Stimulated activated CD4-positive, alpha-beta T cell treated with anti-CD3 and anti-CD28 coated beads, TNF-alpha, amount 100 ng/mL, for 24 hours (primary cell): Measurements from ENCODE around the gene KIFAP3.

ENCODE experiments used
- DNase-seq, 3 experiments: peaks; one replicate each; pipeline ENCODE4 v3.0.0-alpha.2; 2020; ENCODE audit warnings: low read depth in 3 of 3

Gene KIFAP3

DNA sequence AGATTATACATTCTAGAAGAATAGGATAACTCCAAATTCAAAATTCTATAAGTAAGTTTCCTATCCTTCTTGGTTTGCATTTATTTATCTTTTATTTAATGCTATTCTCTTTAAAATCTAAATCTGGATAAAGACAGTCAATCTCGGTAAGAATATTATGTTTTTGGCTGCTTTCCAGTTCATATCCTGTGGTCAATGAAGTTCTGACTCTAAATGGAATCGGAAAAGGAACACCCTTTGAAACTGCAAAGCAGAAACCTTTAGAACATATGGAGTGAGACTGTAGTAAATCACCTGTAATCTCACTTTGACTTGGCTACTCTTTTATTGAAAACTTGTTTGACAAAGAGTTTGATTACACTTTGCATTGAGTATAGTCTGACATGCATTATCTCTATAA, 85.2 kb downstream of the KIFAP3 start:
- DNase-seq, result no peak

DNA sequence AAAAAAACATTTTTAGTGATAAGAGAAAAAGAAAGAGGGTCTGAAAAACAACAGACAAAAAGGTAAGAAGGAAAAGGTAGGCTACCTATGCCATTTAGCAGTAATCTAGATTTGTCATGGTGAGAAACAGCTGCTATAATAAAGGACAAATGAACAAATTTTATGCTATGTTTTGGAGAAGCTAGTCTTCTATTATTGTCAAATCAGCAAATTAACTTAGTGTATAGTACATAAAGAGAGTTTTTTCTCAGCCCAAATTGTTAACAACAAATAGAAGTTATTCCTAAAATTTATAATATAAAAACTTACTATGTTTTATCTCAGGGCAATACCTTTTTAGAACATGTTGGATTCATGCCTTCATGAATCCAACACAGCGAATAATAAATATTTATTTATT, 88.7 kb downstream of the KIFAP3 start:
- DNase-seq, result no peak

DNA sequence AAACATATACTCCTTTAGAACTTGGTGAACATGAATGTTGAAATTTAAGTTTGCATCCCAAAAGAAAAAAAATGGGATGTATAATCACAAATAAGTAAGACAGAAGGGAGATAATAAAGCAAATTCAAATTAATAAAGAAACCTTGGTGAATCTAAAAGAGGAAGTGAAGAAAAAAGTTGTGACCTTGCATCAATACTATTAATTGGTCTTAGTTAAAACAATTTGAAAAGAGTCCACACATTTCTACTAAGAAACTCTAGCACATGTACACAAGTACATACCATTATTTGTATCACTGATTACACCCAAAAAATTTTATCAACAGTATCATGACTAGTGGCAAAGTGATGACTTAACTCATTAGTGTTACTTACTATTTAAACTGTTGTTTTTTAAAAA, 100.4 kb downstream of the KIFAP3 start:
- no peak for DNase-seq

DNA sequence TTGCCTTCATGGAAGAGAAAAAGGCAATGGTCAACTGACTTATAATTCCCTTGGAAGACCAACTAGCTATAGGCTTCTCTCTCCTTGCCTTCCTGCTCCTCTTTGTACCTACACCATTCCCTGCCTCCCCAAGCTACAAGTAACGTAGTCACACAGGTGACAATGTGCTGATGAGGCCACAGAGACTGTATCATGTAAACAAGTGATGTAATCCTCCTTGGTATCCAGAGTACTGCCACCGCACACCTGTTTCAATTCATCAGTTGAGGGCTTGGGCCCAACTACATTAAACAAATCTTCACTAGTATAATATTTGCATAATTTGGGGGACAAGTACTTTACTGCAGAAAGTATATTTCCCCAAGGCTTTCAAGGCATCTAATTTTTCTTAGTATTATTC, 104.4 kb downstream of the KIFAP3 start:
- DNase-seq, result no peak

DNA sequence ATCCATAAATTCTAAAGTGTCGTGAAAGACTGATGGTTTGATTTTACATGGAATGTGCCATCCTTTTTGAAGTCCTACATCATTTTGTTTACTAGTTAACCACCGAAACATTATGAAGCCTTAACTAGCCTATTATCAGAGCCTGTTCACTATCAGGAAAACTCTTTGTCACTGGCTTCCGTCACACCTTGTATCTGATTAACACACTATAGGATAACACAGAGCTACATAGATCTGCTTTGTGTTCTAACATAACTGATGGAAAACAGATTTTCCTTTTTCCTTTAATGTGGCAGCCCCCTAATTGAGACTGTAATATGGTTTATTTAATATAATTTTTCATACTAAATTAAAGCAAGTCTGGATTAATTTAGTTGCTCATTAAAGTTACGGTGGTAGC, 106.3 kb downstream of the KIFAP3 start:
- no peak for DNase-seq

DNA sequence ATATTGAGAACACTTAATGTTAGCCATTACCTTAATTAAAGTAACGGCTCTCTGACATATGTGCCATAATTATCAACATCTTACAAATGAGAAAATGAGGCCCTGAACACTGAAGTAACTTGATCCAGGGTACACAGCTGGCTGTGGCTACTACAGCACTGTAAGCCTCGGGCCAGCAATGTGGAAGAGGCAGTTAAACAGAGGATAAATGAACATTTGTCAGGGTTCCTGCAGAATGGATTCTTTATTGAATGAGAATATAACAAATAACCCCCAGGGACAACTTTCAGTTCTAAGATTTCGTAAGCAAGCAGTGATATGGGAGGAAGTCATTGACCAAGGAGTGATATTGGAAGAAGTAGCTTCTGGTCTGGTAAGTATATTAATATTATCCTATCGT, 110.3 kb downstream of the KIFAP3 start:
- DNase-seq, result no peak

DNA sequence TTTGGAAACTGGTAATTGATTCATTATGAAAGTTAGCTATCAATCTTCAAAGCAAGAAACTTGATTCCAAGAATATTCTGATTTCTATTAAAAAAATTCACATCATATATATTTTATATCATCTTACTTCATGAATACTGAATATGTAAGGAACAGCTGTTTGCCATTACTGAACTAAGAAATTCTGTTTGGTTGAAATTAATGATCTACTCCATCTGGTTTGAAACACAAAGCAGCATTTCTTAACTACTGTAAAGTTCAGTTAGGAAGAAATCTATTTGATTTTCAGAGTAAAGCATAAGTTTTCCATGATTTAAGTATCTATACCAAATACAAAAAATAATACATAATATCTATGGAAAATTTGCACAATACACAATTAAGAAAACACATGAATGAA, 114.8 kb downstream of the KIFAP3 start:
- no peak for DNase-seq

DNA sequence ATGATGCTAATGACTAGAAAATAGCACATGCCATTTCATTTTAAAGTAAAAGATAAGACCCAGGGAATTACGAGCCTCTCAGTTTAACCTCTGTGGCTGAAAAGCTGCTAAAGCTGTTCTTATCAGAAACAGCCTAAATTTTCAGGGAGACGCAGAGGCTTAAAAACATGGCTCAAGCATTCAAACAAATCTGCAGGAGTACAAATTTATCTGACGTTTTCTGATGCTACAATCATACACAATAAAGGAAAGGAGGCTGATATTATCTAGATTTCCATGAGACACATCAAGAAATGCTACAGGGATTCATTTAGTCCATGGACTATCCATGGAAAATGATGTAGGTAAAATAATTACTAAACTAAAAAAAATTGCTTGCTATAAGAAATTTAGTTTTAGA, 115.5 kb downstream of the KIFAP3 start:
- DNase-seq, result no peak

DNA sequence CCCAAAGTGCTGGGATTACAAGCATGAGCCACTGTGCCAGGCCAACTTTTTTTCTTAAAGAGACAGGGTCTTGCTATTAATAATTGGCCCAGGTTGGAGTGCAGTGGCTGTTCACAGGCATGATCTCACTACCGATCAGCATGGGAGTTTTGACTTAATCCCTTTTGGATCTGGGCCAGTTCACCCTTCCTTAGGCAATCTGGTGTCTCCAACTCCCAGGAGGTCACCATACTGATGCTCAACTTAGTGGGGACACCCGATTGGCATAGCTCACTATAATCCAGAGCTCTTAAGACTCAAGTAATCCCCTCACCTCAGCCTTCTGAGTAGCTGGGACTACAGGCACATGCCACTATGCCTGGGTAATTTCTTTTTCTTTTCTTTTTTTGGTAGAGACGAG, 116.6 kb downstream of the KIFAP3 start:
- DNase-seq, result no peak

DNA sequence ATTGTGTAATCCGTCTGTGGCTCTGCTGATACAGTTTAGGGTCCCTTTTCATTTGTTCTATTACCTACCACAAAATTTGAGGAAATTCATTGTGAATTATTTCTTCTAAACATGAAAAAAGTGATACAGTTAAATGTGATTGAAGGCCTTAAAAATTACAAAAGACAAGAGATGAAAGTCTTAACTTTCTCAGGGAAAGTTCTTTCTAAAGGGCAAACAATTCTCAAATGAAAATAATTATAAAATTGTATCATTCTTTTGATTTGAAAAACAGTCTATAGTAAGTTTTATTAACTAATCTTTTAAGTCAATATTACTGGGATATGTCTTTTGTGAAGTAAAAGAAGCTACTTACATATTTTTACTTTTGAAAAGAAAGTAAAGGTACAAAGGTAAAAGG, 123.4 kb downstream of the KIFAP3 start:
- no peak for DNase-seq

DNA sequence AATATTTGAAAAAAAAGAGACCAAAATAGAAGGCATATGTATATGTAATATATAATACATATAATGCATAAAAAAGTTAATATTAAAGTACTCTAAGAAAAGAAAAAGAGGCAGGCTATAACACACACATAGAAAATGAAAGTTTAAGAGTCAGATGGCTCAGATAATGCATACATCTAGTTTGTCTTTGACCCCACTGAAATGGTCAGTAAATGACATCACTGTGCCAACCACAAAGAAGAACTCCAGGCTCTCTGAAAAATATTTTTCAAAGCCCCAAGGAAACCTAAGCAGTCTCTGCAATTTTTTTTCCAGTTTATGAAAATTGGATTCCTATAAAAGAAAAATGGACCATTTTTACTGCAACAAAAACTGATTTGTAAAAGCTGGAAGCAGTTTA, 125.4 kb downstream of the KIFAP3 start:
- DNase-seq, result no peak

DNA sequence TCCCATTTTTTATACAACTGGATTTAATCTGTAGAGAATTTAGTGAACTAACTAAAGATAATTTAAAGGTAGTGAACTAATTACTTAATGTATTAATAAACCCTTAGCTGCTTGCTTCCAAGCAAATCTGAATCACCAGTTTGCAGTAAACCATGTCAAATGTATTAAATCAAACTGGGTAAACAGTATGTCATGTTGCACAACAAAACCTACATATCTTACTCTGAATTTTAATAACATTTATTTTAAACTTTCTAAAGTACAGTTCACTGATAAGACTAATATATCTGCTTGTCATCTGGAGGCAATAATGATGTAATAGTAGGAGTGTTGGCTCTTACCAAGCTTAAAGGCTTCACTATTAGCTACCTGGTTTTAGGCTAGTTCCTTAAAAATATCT, 128.3 kb downstream of the KIFAP3 start:
- no peak for DNase-seq

DNA sequence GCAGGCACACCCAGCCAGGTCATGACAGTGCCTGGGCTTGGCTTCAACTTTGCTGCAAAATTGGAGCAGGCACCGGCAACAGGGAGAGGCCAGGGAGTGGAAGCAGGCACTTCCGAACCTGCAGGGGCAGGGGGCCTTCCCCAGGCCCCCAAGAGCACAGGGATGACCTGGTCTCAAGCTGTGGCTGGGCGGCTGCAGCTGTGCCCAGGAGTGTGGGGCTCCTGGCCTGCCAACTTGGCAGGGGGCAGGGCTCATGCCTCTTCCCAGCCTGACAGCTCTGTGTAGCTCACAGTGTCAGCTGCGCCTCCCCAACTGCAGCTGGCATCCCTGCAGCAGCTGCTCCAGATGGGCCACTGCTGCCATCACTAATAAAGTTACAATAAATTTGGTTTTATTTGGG, 129.3 kb downstream of the KIFAP3 start:
- no peak for DNase-seq

DNA sequence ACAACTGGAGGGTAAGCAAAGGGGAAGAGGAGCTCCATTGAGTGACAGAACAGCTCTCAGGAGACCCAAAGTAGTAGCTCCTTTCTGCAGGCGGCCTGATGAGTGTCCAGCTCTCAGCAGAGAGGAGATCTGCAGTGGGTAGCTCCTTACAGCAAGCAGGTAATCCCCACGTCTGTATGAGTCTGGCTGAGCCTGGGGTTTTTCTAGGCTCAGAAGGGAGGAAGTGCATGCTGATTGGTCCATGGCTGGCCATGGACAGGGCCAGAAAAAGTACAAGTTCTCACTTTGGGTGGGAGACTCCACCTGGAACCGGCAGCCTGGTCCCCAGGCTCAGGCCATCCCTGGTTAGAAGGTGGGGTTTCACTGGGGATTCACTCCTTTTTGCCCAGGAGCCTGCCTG, 129.9 kb downstream of the KIFAP3 start:
- DNase-seq, result no peak

DNA sequence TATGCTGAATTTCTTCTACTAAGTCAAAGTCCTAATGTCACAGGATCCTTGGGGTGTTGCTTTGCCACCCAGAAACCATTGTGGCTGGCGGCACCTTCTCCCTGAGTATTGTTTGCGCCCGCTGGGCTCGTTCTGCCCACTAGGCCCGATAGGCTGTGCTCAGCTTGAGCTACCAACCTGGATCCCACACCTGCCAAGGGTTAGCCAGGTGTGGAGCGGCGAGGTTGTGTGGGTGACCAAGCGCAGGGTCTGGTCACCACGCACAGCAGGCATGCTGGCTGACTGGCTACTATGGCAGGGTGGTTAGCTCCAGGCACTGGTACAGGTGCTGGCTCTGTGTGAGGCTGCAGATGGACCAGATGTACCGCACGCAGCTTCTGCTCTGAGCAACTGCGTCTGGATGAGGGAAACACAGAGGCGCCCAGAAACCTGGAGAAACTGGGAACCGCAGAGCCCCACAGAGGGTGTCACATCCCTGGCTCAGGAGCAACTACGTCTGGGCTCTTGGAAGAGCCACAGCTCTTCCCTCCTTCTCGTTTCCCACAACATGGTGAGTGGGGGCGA, 130.4 kb downstream of the KIFAP3 start:
- DNase-seq, result no peak

DNA sequence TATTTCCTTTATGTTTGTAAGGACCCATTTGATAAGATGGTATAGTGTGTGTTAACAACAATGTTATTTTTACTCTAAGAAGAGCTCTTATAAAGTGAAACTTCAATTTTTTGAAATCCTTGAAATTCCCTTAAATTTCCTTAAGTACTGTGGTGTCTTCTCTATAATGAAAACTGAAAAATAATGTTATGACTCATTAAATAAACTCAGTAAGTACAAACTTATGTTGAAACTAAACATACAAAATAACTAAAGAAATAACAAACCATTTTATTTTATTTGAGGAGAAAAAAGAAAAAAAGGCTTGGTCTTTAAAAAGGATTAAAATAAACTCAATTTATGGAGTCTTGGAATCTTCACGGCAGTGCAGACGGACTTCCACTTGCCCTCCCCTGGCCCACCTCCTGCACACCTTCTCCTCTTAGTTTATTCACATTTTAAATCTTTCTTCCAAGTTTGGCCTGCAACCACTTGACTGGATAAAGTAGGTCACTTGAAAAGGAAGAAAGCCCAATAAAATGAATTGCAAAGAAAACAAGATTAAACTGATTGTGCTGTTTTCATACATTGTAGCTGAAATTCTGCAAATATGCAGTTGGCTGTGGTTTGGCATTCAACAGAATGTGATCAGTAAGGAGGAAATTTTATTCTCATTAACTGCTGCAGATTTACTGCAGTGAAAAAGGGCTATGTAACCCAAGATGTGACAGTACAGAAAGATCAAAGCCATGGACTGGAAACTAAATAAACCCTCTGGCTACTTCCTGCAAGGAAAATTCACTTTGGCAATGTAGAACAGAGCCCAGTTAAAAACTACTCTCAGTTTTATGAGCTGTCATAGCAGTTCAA, 132.3 kb downstream of the KIFAP3 start:
- DNase-seq, result no peak

DNA sequence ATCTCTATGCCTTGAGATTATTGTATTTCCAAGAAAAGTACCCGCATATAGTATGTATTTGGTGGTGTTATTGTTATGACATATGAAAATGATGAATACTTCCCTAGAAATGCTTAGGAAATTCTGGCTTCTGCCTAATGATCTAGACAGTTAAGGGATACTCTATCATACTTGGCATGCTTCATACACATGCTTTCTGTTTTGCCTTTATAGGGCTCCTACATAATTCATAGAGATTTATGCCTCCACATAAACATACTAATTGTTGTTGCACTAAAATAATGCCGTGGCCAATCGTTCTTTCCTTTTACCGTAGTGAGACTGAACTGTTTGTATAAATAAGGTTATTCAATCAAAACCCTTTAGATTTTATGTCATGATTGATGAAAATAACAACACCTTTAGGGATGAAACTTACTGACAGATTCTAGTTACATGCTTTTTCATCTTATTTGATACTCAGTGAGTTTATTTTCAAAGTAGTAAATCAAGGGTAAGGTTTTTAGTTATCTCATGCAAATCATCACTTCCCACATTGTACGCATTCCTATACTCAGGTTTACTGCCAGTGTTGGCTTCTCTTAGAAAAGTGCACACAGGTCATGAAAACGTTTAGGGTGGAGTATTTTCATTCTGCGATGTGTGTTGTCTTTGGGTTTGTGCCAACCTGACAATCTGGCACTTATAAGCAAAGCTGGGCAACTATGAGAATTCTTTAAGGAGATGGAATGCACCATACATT, 140.3 kb downstream of the KIFAP3 start:
- DNase-seq, result no peak

DNA sequence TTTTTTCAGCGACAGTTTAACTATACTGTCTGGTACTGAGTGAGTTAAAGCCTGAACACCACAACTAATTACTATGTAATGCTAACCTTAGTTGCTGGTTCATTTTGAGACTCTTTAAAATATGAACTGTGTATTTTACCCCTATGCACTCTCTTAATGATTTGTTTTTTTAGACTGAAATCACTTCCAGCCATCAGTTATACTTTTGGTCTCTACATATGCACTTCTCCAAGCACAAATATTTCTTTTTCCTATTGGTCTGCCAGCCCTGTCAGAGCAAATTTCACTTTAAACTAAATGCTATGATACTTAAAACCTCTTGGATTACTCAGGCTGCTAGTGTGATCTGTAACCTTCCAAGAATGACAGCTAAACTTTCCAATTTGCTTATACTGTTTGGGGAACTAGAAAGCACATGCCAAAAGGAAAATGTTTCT, 142.7 kb downstream of the KIFAP3 start:
- no peak for DNase-seq

DNA sequence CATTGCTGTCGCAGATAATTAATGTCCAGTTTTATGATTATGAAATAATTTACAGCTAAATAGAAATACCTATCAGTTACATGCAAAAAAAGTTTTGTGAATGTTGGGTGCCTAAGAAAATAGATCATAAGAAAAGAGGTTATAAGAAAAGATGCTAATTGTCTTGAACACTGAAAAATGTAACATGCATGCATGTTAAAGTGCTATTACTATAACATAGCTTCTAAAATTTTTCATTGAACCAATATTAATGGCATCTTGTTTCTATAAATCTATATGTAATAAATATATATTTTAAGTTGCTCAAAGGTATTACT, 145.3 kb downstream of the KIFAP3 start:
- no peak for DNase-seq

DNA sequence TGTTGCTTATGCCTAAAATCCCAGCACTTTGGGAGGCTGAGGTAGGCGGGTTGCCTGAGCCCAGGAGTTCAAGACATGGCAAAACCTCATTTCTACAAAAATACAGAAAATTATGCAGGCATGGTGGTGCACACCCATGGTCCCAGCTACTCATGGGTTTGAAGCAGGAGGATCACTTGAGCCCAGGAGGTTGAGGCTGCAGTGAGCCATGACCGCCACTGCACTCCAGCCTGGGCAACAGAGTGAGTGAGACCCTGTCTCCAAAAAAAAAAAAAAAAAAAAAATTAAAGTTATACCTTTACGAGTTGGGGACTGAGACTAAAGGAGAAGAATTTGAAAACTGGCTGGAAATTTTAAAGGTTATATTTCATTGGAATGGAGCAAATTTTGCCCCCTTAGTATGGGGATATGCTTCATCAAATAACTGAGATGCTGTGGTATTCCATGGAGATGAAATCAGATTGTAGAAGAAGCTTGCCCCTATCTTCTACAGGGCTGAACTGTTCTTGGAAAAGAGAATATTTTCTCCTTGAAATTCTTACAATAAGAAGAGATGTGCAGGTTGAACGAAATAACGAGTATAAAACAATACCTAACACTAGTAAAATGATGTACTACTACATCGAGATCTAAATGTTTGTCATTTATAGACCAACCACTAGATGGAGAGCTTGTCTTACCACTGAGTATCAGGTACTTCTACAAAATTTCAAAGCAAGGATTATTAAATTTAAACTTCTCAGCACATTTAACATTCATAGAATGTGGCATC, 145.9 kb downstream of the KIFAP3 start:
- no peak for DNase-seq

DNA sequence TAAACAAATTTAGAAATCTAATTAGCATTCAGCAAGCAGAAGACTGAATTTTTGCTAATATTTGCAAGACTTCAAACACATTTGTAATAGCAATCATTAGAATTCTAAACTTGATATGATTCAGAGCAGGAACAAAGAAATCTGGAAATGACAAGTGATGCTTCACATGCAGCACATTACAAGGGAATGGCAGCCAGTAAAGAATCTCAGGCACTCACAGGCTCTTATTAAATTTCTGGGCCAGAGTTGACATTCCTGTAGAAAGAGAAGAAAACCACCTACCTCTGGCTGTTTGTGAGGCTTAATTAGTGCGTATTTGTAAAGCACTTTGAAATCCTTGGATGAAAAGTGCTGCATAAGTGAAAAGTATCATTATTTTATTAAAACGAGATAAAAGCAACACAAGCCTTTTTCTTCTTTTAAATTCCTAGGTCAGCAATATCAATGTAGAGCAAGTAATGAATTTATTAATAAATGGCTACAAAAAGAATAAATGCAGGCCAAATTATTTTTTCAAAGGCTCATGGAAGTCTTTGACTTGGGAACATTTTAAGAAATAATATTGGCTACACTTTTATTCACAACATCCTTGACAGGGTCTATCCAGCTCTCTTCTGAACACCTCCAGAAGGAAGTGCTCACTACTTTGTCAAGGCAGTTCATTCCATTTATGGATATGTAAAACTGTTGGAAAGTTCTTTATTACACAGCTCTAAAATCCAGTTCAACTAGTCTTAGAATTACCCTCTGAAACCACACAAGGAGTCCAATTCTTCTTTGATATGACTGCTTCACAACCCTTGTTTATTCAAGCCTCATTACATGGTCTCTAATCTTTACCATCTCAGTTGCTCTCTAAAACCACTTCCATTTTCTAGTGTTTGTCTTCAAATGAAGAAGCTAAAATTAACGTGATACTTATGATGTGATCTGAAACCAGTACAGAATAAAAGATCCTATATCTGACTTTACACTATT, 148.7 kb downstream of the KIFAP3 start:
- no peak for DNase-seq
